ENCODE results near the gene PWWP2B.

- TF ChIP-seq CTCF (conservative IDR thresholded peaks at IDR 0.05; ENCODE audit: low read depth in 2 of 2) (peak; percentile 49 to 86), JUNB (IDR thresholded peaks at IDR 0.05; ENCODE audit: unreplicated experiment) (no peak), ZNF331 (CRISPR knock-in tag; IDR thresholded peaks at IDR 0.05; ENCODE audit: low read depth) (no peak), REST (IDR thresholded peaks at IDR 0.05; ENCODE audit: unreplicated experiment) (no peak), ZNF114 (CRISPR knock-in tag; IDR thresholded peaks at IDR 0.05) (no peak), POLR2AphosphoS5 (IDR thresholded peaks at IDR 0.05; ENCODE audit: low read depth) (0 out of 2 replicates have a peak, but pooled peaks have one; percentile 24), EZH2phosphoT487 (IDR thresholded peaks at IDR 0.05; ENCODE audit: unreplicated experiment) (no peak), EZH2 (IDR thresholded peaks at IDR 0.05; ENCODE audit: low read depth, unreplicated experiment) (no peak), ZNF462 (CRISPR knock-in tag; IDR thresholded peaks at IDR 0.05) (no peak), CREB1 (CRISPR knock-in tag; IDR thresholded peaks at IDR 0.05; ENCODE audit: low read depth) (no peak), STAT1 (IDR thresholded peaks at IDR 0.05; ENCODE audit: unreplicated experiment) (no peak)
Measured at GRCh38 chr10:132387764-132388210, 9.2 kb upstream of the PWWP2B start.
